GM12865 (cell line): ENCODE results near the gene GABBR2.

Experiments used
- DNase-seq: peaks from one replicate; pipeline ENCODE4 v3.0.0; 2010; ENCODE audit warnings: low read depth
- H3K4me3 ChIP-seq: 2 replicates; pipeline ENCODE4 v1.5.1; 2011; ENCODE audit warnings: mild to moderate bottlenecking, low read depth, low read length, control low read depth
- CTCF ChIP-seq: IDR thresholded peaks from 2 replicates; pipeline ENCODE4 v1.5.1; 2011; ENCODE audit warnings: low read length, control low read depth, low read depth, inconsistent platforms; ENCODE audit not compliant: insufficient read depth; ENCODE audit errors: missing control alignments

The GABBR2 gene

GRCh38 chr9:98295824-98296223, 412.9 kb downstream of the GABBR2 start:
- no peak for TF ChIP-seq CTCF
- no peak for DNase-seq
- H3K4me3 ChIP-seq, result no peak overlapping the region

GRCh38 chr9:98291820-98292219, 416.9 kb downstream of the GABBR2 start:
- no peak for TF ChIP-seq CTCF
- H3K4me3 ChIP-seq, result no peak overlapping the region
- no peak for DNase-seq

- no peak for TF ChIP-seq CTCF
- DNase-seq, result no peak
- no peak overlapping the region for H3K4me3 ChIP-seq
Measured at GRCh38 chr9:98290411-98290810, 418.3 kb downstream of the GABBR2 start.

- no peak for DNase-seq
- no peak for TF ChIP-seq CTCF
- no peak overlapping the region for H3K4me3 ChIP-seq
Measured at GRCh38 chr9:98289614-98290201, 419.0 kb downstream of the GABBR2 start.

- no peak for DNase-seq
- no peak for TF ChIP-seq CTCF
Measured at GRCh38 chr9:98288881-98289280, 419.9 kb downstream of the GABBR2 start.

GRCh38 chr9:98287384-98287783, 421.4 kb downstream of the GABBR2 start:
- DNase-seq, result peak; percentile 10
- H3K4me3 ChIP-seq, result no peak overlapping the region
- TF ChIP-seq CTCF, result no peak

More at GRCh38 chr9:98288881-98289280, 419.9 kb downstream of the GABBR2 start:
- no peak overlapping the region for H3K4me3 ChIP-seq

- no peak overlapping the region for H3K4me3 ChIP-seq
- TF ChIP-seq CTCF, result no peak
- no peak for DNase-seq
Measured at GRCh38 chr9:98285446-98285845, 423.3 kb downstream of the GABBR2 start.
